Right ventricle myocardium superior (tissue), 1 donor: ENCODE data around the gene TM2D1. TPM values are rescaled to one million over a fixed set of nuclear protein-coding genes. Genes with fewer than 3 reads are reported as not detected.

Experiments used
- ATAC-seq: fragments of 200-7000 bp; cut with Tn5 transposase; one replicate; pipeline ENCODE4 v1.9.1; 2020; ENCODE audit warnings: mild to moderate bottlenecking; ENCODE audit not compliant: poor library complexity
- DNase-seq: peaks from one replicate; pipeline ENCODE4 v3.0.0-alpha.2; 2020
- intact Hi-C: fragments of 100-400 bp; cut with DNase I; formaldehyde crosslinking; loops from one replicate; pipeline ENCODE4 v1.11.2; 2022
- total RNA-seq: library from RNA; stranded (reverse); fragmentation: NEBNext Ultra II Directional; extraction: Animal tissue kit (Norgen Biotek cat#: 25700); gene quantifications from one replicate; pipeline ENCODE4 v1.2.1, GENCODE V29; 2021
- donor health status: DM: no; HTN: yes; CAD: no; lungs with severe emphysema.

The TM2D1 gene
- total RNA-seq, 1 donor from 2014 or later: 30.8 TPM

GRCh38 chr1:61631436-61631835 is 93.5 kb downstream of the TM2D1 start:
- no peak for DNase-seq
- ATAC-seq: no peak
- intact Hi-C loops: no loop called here

Other genes starting within 250 kb of the TM2D1 start
- 131 TPM for gene PATJ, start 17.3 kb upstream of the TM2D1 start, total RNA-seq